ENCODE data around the gene BPIFA2. TPM values are rescaled to one million over a fixed set of nuclear protein-coding genes. Genes with fewer than 3 reads are reported as not detected.

Gene BPIFA2
- total and polyA plus RNA-seq, 9 of the 15 experiments (the other 6 are each of a cell fraction or from before 2014, with no cell fraction given), result not detected

GRCh38 chr20:33203444-33203843 is 35.5 kb downstream of the BPIFA2 start:
- Histone ChIP-seq H3K4me3 (no peak overlapping the region), H3K27me3 (ENCODE audit: control insufficient read depth in 2 of 2, insufficient read depth in 2 of 2, low read length in 2 of 2) (peaks cover 0 to 2% of the 10 kb centered on the region in 2 experiments; a peak in 3 of 5 replicates), H3K4me1 (replicated peaks in 1 of 2; ENCODE audit: control insufficient read depth in 2 of 2, insufficient read depth in 2 of 2, low read length in 2 of 2) (no peaks in the 10 kb centered on the region), H3K9me3 (replicated peaks; ENCODE audit: control insufficient read depth, insufficient read depth, low read depth, low read length) (no peaks in the 10 kb centered on the region), H4K20me1 (replicated peaks; ENCODE audit: control insufficient read depth, insufficient read depth, low read length) (no peaks in the 10 kb centered on the region; the same call in 1 of the 2 replicates), H2AFZ (ENCODE audit: low read depth, low read length) (no peak overlapping the region), H3K9ac (ENCODE audit: insufficient read depth in 1 of 2, low read depth in 2 of 2, low read length in 2 of 2) (no peak overlapping the region), H3K79me2 (ENCODE audit: control insufficient read depth, insufficient read depth, low read length) (no peaks in the 10 kb centered on the region), H3K9me1 (ENCODE audit: control insufficient read depth, insufficient read depth, low read length) (no peaks in the 10 kb centered on the region), H3K36me3 (ENCODE audit: control insufficient read depth, insufficient read depth, low read length) (no peaks in the 10 kb centered on the region), H3K27ac (ENCODE audit: extremely low read depth, low read depth, low read length) (no peak overlapping the region), H3K4me2 (ENCODE audit: insufficient read depth, low read length) (no peak overlapping the region)
- CTCF ChIA-PET (ENCODE audit: low intra/inter-chr PET ratio), result no interaction called here
- DNase-seq (ENCODE audit: extremely low read depth in 1 of 4, low spot score in 3 of 4), result no peak
- intact Hi-C loops (cut with micrococcal nuclease) (no loop called here), in situ Hi-C loops (cut with MboI) (no loop called here)
- no peak for ATAC-seq
- FAIRE-seq, result no peak
- TF ChIP-seq TFAP4 (CRISPR knock-in tag; IDR thresholded peaks at IDR 0.05; ENCODE audit: borderline replicate concordance) (no peak), ZNF316 (IDR thresholded peaks at IDR 0.05) (peak; percentile 57)
- POLR2A ChIA-PET, result interaction anchor here (0.6 to 0.7 kb wide), 2 partner anchors 121 to 976 kb away, joined by 4 read pairs; no protein-coding TSS in a partner anchor
- WGBS (ENCODE audit: insufficient coverage, low coverage, missing lambda C conversion rate), result 1% methylated on average over 3 of the region's 3 CpGs
- no TSS peak for BruUV-seq (replicated peaks)

GRCh38 chr20:33209789-33210188 is 41.8 kb downstream of the BPIFA2 start:
- H3K4me2 ChIP-seq (ENCODE audit: insufficient read depth, low read length), result no peak overlapping the region
- TF ChIP-seq DLX4 (CRISPR knock-in tag; IDR thresholded peaks at IDR 0.05), result no peak
- TF ChIP-seq MED1 (CRISPR knock-in tag; IDR thresholded peaks at IDR 0.05; ENCODE audit: borderline replicate concordance), result no peak
- peak; percentile 47; the same call in 1 of the 2 replicates for TF ChIP-seq NR3C1 (CRISPR knock-in tag; IDR thresholded peaks at IDR 0.05)
- no peak for TF ChIP-seq ZNF143 (CRISPR knock-in tag; IDR thresholded peaks at IDR 0.05)

More at GRCh38 chr20:33209789-33210188, 41.8 kb downstream of the BPIFA2 start:
- Histone ChIP-seq H3K9me1 (ENCODE audit: control insufficient read depth, insufficient read depth, low read length) (no peaks in the 10 kb centered on the region), H3K36me3 (ENCODE audit: control insufficient read depth, insufficient read depth, low read length) (no peaks in the 10 kb centered on the region), H4K20me1 (replicated peaks; ENCODE audit: control insufficient read depth, insufficient read depth, low read length) (no peaks in the 10 kb centered on the region; the same call in 1 of the 2 replicates), H3K9ac (ENCODE audit: insufficient read depth in 1 of 2, low read depth in 2 of 2, low read length in 2 of 2) (no peak overlapping the region), H3K79me2 (ENCODE audit: control insufficient read depth, insufficient read depth, low read length) (no peaks in the 10 kb centered on the region), H3K4me1 (replicated peaks in 1 of 2; ENCODE audit: control insufficient read depth in 2 of 2, insufficient read depth in 2 of 2, low read length in 2 of 2) (no peaks in the 10 kb centered on the region; a peak in 1 of 5 replicates), H3K4me3 (no peak overlapping the region), H3K9me3 (replicated peaks; ENCODE audit: control insufficient read depth, insufficient read depth, low read depth, low read length) (no peaks in the 10 kb centered on the region), H3K27ac (ENCODE audit: extremely low read depth, low read depth, low read length) (no peak overlapping the region), H3K27me3 (ENCODE audit: control insufficient read depth in 2 of 2, insufficient read depth in 2 of 2, low read length in 2 of 2) (peaks cover 0 to 1% of the 10 kb centered on the region in 2 experiments; a peak in 3 of 5 replicates), H2AFZ (ENCODE audit: low read depth, low read length) (no peak overlapping the region)
- POLR2A ChIA-PET, result no interaction called here
- peak; percentile 91 for ATAC-seq
- under 1% methylated on average over 13 of the region's 13 CpGs for WGBS (ENCODE audit: insufficient coverage, low coverage, missing lambda C conversion rate)
- CTCF ChIA-PET (ENCODE audit: low intra/inter-chr PET ratio), result no interaction called here
- no TSS peak for BruUV-seq (replicated peaks)
- in situ Hi-C loops (cut with MboI), result no loop called here
- intact Hi-C loops (cut with micrococcal nuclease), result loop anchor here (5.0 kb wide), 1 partner anchor 112 kb away; no protein-coding TSS in a partner anchor
- peak; percentile 71 to 81 (median 76) for DNase-seq (ENCODE audit: extremely low read depth in 1 of 4, low spot score in 3 of 4)
- FAIRE-seq, result peak; percentile 86
